ENCODE results near the gene ST14. TPM values are rescaled to one million over a fixed set of nuclear protein-coding genes. Genes with fewer than 3 reads are reported as not detected.

ST14 gene
- total RNA-seq (1 to 10 TPM in 4 of 10 donors, under 1 TPM in 6; 0.30 to 5.7 (median 0.57) TPM), polyA plus RNA-seq (1 to 10 TPM in 1 of 2 donors, under 1 TPM in 1; 0.73 to 1.2 TPM)
- long read RNA-seq, donor 1, partial matches to known transcripts, result 5 of 6 reads
- long read RNA-seq, donor 1, other reads (novel, unspliced or antisense), result 0 of 6 reads
- long read RNA-seq, donor 2, partial matches to known transcripts, result 2 of 3 reads
- long read RNA-seq, donor 2, other reads (novel, unspliced or antisense), result 1 of 3 reads
- long read RNA-seq, donor 3, partial matches to known transcripts, result 2 of 4 reads
- long read RNA-seq, donor 3, other reads (novel, unspliced or antisense), result 2 of 4 reads

DNA sequence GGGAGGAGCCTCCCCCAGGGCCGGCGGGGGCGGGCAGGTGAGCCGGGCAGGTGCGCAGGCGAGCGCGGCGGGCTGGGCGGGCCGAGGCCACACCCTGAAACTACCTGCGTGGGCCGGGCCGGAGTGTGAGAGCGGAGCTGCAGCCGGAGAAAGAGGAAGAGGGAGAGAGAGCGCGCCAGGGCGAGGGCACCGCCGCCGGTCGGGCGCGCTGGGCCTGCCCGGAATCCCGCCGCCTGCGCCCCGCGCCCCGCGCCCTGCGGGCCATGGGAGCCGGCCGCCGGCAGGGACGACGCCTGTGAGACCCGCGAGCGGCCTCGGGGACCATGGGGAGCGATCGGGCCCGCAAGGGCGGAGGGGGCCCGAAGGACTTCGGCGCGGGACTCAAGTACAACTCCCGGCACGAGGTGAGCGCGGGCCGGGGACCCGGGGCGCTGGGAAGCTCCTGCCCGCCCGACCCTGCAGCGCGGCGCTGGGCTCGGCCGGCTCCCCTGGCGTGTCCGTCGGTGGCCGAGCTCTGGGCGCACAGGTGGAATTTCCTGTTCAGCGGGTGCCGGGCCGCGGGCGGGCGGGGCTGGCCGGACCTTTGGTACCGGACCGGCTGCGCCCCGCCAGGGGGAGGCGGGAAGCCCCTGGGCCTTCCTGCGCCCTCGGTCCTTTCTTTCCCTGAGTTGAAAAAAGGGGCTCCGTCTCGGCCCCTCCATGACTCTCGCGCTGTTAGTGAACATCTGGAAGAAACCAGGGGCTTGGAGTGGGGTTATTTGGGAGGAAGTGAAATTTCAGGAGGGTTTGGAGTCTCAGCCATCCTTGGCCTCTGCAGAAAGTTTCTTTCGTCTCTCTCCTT is at the start of gene ST14:
Gene ST14 (plus strand): TSS at position 126 of the 841 bp plus-strand sequence. CDS start 198 bp downstream, at position 324.
- intact Hi-C loops (cut with DNase I), result no loop called here
- TF ChIP-seq, protein P1, sequence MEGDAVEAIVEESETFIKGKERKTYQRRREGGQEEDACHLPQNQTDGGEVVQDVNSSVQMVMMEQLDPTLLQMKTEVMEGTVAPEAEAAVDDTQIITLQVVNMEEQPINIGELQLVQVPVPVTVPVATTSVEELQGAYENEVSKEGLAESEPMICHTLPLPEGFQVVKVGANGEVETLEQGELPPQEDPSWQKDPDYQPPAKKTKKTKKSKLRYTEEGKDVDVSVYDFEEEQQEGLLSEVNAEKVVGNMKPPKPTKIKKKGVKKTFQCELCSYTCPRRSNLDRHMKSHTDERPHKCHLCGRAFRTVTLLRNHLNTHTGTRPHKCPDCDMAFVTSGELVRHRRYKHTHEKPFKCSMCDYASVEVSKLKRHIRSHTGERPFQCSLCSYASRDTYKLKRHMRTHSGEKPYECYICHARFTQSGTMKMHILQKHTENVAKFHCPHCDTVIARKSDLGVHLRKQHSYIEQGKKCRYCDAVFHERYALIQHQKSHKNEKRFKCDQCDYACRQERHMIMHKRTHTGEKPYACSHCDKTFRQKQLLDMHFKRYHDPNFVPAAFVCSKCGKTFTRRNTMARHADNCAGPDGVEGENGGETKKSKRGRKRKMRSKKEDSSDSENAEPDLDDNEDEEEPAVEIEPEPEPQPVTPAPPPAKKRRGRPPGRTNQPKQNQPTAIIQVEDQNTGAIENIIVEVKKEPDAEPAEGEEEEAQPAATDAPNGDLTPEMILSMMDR (IDR thresholded peaks at IDR 0.05), result no peak
- H3K27ac ChIP-seq, result peak within 1 kb of the TSS in 1 of 10 donors; percentile 75
- no peaks in the 10 kb centered on the region for H3K36me3 ChIP-seq
- H3K27me3 ChIP-seq, result peaks cover 12 to 58% (median 37%) of the 10 kb centered on the region in 7 donors
- H3K9me3 ChIP-seq, result no peaks in the 10 kb centered on the region
- H3K4me1 ChIP-seq, result peaks cover 0 to 62% (median 12%) of the 10 kb centered on the region in 9 donors
- 7 to 8% methylated on average over 65 to 89 of the region's 89 CpGs for WGBS, 2 donors
- ATAC-seq (peak in 2 of 8 donors; percentile 22 to 32), DNase-seq (no peak)
- peak within 1 kb of the TSS; percentile 15 to 55 (median 38) for H3K4me3 ChIP-seq

GRCh38 chr11:130110339-130111108 is 49.1 kb upstream of the ST14 start:
- intact Hi-C loops (cut with DNase I), result no loop called here
- H3K4me1 ChIP-seq, result peaks cover 0 to 23% (median 11%) of the 10 kb centered on the region in 9 donors
- H3K4me3 ChIP-seq, result no peak overlapping the region
- H3K27me3 ChIP-seq, result no peaks in the 10 kb centered on the region
- peaks cover 0 to 52% (median 18%) of the 10 kb centered on the region in 9 donors for H3K36me3 ChIP-seq
- DNase-seq (no peak), ATAC-seq (no peak)
- TF ChIP-seq, protein P1 (IDR thresholded peaks at IDR 0.05), result no peak
- H3K27ac ChIP-seq, result peak overlapping the region in 1 of 10 donors; percentile 41
- WGBS, 2 donors, result 92 to 95% methylated on average over 7 of the region's 7 CpGs
- no peaks in the 10 kb centered on the region for H3K9me3 ChIP-seq

DNA sequence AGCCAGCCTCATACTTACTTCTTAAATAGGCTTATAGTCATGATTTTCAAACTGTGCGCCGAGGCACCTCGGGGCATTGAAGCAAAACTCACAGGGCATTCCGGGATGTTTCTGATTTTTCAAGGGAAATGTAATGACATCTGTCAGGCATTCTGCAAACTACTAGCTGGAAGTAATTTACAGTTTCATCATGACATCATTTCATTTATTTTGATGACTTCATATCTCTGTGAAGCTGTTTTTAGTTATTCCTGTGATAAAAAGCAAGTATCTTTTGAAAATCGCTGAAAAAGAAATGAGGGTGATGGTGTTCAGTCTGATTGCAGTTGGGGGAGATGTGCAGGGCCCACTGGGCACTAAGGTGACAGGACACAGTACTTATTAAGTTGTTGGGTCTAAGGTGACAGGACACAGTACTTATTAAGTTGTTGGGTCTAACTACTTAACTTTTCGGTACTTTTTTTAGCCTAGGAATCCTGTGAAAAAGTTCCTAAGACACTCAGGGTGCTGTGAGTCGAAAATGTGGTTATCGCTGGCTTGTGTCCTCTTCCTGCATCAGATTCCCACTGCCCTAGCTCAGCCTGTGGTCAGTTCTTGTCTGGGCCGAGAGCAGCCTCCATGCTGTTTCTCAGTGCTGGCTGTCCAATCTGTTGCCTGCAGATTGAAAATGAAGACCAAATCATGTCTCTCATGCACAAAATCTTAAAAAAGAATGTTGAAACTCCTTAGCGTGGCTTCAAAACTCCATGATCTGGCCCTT is 47.3 kb upstream of the ST14 start:
- Histone ChIP-seq H3K4me3 (no peak overlapping the region), H3K9me3 (no peaks in the 10 kb centered on the region), H3K27ac (no peak overlapping the region), H3K27me3 (no peaks in the 10 kb centered on the region), H3K36me3 (peaks cover 0 to 61% (median 18%) of the 10 kb centered on the region in 9 donors), H3K4me1 (peaks cover 0 to 16% (median 13%) of the 10 kb centered on the region in 9 donors)
- WGBS, 2 donors, result 93 to 95% methylated on average over 10 of the region's 10 CpGs
- TF ChIP-seq, protein P1 (IDR thresholded peaks at IDR 0.05), result no peak
- intact Hi-C loops (cut with DNase I), result no loop called here
- DNase-seq, result no peak
- ATAC-seq, result no peak

All from heart right ventricle (tissue), 16 donors.